ENCODE measurements around the gene MMP17.

GRCh38 chr12:131836193-131836592 is 8.0 kb downstream of the MMP17 start:
- TF ChIP-seq MYC (IDR thresholded peaks at IDR 0.05; ENCODE audit: low read depth, low read length), result no peak
- TF ChIP-seq, protein P1, sequence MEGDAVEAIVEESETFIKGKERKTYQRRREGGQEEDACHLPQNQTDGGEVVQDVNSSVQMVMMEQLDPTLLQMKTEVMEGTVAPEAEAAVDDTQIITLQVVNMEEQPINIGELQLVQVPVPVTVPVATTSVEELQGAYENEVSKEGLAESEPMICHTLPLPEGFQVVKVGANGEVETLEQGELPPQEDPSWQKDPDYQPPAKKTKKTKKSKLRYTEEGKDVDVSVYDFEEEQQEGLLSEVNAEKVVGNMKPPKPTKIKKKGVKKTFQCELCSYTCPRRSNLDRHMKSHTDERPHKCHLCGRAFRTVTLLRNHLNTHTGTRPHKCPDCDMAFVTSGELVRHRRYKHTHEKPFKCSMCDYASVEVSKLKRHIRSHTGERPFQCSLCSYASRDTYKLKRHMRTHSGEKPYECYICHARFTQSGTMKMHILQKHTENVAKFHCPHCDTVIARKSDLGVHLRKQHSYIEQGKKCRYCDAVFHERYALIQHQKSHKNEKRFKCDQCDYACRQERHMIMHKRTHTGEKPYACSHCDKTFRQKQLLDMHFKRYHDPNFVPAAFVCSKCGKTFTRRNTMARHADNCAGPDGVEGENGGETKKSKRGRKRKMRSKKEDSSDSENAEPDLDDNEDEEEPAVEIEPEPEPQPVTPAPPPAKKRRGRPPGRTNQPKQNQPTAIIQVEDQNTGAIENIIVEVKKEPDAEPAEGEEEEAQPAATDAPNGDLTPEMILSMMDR (IDR thresholded peaks at IDR 0.05; ENCODE audit: extremely low read depth in 1 of 2, insufficient read depth in 1 of 2, low read depth in 1 of 2, low read length in 2 of 2), result peak; percentile 16 to 47
- TF ChIP-seq POLR2A (IDR thresholded peaks at IDR 0.05; ENCODE audit: low read depth, low read length), result no peak
- no peak for TF ChIP-seq POLR2AphosphoS5 (IDR thresholded peaks at IDR 0.05; ENCODE audit: insufficient read depth, low read depth, low read length)
